ENCODE results near the gene PRAC2.

PRAC2 gene

DNA sequence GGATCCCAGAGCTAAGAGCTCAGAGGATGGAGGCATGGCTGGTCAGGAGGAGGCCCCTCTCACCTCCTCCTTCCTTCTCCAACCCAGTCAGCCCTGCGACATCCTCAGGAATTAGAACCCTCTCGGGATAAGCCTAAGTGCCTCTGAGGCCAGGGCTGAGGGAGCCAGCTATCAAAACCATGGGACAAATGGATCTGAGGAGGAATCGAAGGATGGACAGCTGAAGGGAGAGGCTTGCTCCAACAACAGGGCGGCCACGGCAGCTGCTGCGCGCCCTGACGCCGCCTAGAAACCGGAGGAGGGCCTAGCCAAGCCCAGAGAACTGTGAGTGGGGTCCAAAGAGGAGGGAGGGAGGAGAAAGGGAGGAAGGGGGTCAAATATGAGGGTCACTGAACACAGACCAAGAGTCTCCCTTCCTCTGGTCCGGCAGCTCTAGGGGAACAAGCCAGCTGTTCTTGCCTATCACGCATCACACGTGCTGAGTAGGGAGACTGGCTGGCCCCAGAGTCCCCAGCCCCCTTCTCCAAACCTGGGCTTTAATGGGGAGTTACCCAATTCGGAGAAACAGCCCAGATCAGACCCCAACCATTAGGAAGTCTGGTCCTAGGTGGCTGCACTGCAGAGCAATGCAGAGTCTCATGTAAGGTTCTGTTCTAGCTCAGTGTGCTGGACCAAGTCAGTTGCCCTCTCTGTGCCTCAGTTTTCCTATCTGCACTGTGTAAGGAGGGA is 11.5 kb downstream of the PRAC2 start:
- DNase-seq (ENCODE audit: low read depth): no peak

DNA sequence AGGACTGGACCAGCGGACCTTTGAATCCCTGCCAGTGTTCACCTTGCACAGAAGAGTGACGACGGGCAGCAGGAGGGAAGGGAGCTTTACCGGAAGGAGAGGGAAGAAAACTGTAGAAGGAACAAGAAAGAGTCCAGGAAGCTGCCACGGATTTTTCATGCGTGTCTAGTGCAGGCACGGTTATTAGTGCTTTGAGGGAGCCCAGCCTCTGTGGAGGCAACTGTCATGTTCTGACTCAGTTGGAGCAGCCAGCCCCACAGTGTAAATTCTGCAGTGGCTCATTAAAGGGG is 12.0 kb downstream of the PRAC2 start:
- no peak for DNase-seq (ENCODE audit: low read depth)

DNA sequence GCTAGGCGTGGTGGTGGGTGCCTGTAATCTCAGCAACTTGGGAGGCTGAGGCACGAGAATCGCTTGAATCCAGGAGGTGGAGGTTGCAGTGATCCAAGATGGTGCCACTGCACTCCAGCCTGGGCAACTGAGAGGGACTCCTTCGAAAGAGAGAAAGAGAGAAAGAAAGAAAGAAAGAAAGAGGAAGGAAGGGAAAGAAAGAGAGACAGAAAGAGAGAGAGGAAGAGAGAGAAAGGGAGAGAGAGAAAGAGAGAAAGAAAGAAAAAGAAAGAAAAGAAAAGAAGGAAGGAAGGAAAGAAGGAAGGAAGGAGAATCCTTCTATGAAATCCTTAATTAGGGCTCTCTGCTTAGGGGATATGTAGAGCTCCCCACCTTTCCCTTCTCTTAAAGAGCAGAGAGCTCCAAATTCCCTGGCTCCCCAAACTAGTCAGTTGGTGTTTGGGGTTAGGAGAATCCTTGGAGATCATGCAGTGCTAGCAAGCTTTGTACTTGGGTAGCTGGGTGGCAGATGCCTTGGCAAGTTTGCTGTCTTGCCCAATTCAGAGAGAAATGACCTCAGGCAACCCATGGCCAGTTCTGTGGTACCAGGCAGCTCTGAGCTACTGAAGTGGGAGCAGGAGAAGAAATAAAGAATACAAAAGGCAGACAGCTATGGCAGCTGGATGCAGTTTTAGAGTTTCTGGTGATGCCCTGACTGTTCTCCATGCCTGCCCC is 14.5 kb downstream of the PRAC2 start:
- no peak for DNase-seq (ENCODE audit: low read depth)

DNA sequence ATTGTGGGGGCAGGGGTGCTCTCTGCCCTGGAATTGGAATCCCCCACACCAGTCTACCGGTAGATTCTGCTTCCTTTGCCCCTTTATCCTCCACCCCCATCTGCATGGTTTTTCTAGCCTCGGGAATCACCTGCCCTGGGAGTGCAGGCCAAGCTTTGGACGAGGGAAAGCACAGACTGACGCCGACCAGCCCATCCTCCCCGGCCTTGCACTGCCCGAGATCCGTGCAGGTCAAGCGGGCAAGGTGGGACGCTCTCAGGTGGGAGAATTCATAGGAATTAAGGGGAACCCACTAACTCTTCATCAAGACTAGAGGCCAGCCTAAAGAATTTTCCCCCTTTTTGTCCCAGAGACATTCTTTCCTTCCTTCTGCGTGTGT is 15.4 kb downstream of the PRAC2 start:
- no peak for DNase-seq (ENCODE audit: low read depth)

DNA sequence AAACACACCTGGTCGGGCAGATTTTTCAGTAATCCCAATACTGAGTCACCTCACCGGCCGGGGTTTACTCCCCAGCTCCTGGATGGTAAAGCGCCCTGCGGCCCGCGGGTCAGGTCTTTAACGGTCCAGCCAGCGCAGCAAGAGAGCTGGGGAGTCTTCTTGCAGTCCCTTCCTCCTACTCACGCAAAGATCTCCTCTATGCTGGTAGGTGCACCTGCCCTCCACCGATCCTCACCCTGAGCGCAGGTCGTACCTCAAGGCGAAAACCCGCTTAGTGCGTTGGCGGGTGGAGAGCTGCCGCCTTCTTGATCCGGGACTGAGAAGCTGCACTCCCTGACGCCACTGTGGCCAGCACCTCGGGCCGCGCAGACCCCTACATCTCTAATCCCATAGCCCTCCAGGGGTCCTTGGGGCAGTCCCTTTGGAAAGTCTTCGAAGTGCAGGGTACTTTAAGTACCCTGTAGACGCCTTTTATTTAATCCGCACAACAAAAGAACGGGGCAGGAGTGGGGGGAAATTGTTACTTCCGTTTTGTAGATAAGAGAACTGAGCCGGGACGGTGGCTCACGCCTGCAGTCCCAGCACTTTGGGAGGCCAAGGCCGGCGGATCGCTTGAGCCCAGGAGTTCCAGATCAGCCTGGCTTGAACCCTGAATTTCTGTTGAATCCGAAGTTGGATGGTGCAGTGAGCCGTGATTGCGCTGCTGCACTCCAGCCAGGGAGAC is 16.0 kb downstream of the PRAC2 start:
- no peak for DNase-seq (ENCODE audit: low read depth)

DNA sequence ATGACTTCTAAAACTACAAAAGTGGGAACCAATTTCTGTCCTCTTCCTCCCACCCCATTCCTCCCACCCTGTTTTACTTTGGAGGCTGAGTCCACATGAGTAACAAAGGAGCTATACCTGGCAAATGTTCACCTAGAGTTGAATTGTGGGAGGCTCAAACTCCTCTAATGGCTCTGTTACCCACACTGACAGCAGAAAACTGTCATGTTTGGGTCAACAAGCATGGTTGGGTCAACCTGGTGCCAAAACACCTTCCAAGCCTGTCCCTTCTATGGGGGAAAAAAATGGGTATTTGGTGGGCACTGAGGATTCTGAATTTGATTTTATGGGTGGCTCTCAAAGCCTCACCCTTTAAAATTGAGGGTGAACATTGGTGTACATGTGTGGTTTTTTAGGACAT is 17.6 kb downstream of the PRAC2 start:
- DNase-seq (ENCODE audit: low read depth): no peak

DNA sequence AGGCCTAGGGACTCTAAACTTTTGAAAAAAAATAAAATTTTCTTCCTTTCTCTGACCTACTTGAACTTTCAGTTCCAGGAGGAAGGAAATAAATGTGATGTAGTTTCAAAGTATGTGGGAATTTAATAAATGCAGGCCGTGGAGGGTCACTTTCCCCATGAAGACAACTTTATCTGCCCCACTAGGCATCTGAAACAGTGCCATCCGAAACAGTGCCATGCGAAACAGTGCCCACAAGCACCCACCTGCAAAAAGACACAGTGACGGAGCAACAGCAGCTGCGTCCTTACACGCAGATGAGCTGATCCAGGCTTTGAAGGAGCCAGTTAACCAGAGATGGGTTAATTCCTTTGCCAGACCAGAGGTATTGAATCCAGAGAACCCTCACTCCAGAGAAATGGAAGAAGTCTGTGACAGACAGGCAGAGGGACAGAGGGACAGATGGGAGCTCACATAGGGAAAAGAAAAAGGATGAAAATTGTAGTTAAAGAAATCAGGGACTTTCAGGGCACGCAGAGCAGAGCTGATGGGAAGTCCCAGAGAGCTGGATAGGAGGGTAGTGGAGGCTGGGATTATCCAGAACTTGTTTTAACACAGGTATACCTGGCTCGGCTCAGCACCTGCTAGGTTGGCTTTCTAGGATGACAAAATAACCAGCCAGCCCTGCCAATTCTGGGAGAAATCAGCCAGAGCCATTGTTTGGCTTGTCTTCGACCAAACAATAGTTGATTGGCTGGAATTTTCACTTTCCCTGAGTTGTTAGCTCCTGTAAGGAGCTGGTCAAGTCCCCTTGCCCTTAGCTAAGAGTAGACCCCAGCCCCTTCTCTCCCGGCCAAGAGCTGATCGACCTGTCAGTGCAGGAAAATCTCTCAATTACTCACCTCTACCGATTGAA is 22.6 kb downstream of the PRAC2 start:
- DNase-seq (ENCODE audit: low read depth): no peak

DNA sequence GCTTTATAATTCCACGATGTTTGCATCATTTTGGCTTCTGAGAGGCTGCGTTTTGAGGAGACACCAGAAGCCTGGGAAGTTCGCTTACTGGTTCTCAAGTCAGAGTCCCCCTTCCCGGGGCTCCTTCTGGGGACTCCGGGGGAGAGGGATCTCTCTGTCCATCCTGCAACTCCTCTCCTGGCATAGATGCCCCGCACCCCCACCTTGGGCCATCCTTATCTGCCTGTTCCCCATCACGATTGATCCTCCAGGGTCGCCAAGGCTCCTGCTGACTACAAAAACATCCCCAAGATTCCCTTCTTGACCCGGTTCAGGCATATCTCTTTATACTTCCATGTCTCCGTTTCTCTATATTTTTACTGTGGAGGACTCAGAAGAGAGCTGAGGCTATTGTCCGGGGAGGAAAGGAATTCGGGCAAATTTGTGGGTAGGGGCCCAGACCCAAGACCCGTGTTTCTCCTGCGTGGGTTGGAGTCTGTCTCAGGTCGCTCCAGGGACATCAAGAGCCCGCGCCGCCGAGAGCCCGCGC is 24.0 kb downstream of the PRAC2 start:
- DNase-seq (ENCODE audit: low read depth): no peak

DNA sequence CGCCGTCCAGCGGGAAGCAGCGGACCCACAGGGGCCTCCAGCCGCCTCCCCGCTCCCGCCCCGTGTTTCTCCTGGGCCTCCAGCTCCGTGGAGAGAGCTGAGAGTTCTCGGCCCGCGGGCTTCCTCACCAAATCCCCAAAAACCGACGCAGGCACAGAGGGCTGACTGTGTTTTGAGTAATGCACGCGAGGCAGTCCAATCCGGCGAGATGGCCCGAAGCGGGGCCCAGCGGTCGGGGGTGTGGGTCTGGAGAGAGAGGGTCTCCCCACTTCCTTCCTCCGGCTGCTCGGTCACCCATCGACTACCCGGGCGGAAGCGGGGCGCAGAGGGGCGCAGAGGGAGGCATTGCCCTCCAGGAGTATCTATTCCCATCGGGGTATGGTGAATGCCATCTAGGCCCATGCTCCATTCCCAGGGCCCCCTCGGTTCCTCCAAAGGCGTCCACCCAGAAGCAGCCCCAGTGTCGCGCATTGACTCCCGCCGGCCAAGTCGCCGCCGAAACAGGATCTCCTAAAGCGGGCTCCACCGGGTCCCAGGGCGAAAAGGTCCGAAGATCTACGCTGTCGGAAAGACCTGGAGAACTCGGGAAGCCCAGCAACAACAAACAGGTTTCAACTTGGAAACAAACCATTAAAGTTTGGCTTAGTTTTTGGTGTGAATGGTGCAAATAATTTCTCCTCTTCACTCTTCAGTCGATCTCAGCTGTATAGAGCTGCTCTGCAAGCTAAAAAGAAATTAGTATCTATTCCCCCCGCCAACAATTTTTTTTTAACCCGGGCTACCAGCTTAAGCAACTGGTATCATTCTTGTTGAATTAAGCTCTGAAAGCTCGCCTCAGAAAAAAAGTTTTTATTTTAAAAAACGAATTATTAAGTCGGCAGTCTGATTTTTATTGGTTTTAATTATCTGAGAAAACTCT is 24.7 kb downstream of the PRAC2 start:
- DNase-seq (ENCODE audit: low read depth): no peak

DNA sequence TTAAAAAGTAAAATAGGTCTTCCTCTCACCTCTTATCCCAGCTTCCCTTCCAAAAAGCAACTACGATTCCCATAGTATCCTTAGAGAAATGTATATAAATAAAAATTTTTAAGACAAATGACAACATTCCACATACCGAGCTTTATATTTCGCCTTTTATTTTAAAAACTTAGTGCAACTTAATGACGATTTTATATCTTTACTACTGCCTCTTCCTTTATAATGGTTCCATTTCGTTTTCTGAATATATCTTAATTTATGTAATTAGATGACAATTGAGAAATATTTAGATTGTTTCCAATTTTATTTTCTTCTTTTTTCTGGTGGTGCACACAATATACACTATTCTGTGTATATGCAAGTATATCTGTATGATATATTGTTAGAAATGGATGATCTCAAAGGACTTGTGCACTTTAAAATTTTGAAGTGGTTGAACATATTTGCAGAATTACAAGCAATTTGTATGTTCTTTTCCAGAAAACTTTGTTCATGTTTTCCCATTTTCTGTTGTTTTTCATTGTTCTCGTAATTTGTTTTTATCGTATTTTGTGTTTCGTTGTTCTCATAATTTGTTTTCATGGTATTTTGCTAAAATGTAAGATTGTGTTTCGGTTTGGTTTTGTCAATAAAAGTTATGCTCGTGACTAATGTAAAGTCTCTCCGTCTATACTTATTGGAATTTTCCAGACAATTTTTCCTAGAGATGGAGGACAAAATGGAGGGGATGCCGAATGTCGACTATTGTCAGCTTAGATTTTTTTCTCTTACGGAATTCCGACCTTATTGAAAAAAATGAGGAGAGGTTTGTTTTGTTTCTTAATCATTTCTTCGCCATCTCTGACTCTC is 26.0 kb downstream of the PRAC2 start:
- DNase-seq (ENCODE audit: low read depth): no peak

DNA sequence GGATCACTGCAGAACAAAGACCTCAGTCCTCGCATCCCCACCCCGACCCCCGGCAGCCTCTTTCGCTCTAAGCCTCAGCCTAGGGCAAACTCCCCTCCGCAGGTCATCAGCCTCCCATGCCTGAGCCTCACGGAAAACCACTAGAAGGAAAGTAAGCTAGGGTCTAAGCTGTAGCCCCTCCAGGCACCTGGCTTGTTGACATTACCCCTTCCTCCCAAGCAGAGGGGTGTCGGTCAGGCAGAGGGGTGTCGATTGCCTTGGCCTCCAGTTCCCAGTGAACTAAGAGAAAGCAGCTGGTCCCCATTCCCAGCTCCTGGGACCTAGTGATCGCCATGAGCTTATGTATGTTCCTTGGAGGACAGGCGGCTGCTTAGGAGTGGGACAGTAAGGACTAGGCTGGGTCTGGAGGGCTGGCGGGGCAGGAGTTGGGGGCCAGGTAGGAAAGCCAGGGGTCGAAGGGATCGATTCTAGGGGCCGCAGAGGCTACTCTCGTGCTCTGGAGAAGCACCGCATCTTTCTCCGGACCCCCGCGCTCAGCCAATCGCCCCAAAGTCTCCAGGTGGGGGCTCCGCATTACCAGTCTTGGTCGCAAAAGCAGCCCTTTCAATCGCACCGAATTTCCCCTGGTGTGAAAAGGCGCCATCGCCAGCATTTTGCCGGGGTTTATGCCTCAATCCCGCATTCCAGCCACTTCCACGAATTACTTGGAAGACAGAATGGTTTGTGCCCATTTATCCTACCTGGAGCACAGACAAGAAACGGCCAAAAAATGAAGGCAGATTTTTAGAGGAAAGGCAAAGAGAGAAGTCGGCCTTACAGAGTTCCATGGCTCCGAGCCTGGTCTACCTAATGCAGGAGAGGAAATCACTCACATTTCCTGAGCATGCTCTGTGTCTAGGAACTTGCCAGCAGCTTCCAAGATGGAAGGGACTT is 26.9 kb downstream of the PRAC2 start:
- DNase-seq (ENCODE audit: low read depth): no peak

DNA sequence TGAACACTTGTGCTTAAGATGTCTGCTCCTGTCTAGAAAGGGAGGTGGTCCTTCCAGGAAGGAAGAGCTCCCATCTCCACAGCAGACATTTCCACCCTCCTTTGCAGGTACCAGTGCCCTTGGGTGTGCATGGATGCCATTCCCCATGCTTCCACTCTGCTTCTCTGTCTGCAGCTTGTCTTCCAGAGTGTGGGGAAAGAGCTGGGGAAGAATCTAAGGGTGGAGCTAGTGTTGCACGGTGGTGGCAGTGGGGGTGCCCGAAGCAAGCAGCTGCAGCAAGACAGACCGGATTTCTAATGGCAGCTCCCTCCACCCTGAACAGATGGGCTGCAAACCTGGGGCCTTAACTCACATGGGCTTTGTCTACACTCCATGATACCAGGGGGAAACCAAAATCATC is 28.2 kb downstream of the PRAC2 start:
- no peak for DNase-seq (ENCODE audit: low read depth)

DNA sequence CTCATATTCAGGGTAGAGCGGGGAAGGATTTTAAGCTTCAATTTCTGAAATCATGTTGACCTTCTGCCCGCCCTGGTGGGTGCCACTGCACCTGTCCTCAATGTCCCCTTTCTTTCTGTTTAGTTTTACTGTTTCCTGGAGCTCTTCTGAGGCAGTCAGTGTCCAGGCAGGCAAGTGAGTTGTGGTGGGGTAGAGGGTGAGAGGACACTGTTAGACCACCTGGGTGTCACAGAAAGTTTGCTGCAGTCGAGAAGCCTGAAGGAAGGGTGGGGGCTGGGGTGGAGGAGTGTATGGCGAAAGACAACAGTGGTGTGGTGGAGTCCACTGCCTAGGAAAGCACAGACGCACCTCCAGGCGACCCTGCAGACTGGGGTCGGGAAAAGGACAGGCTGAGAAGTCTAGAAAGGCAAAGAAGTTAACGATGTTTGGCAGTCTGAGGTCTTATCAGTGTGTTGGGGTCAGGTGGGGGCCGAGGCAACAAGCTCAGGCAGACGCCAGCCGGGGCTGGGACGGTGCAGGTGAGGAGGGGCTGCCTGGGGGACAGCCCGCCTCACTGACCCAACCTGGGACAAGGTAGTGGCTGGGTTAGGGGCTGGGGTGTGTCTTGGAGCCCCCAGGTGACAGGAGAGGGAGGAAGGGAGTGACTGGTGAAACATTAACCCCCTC is 28.9 kb downstream of the PRAC2 start:
- DNase-seq (ENCODE audit: low read depth): no peak

DNA sequence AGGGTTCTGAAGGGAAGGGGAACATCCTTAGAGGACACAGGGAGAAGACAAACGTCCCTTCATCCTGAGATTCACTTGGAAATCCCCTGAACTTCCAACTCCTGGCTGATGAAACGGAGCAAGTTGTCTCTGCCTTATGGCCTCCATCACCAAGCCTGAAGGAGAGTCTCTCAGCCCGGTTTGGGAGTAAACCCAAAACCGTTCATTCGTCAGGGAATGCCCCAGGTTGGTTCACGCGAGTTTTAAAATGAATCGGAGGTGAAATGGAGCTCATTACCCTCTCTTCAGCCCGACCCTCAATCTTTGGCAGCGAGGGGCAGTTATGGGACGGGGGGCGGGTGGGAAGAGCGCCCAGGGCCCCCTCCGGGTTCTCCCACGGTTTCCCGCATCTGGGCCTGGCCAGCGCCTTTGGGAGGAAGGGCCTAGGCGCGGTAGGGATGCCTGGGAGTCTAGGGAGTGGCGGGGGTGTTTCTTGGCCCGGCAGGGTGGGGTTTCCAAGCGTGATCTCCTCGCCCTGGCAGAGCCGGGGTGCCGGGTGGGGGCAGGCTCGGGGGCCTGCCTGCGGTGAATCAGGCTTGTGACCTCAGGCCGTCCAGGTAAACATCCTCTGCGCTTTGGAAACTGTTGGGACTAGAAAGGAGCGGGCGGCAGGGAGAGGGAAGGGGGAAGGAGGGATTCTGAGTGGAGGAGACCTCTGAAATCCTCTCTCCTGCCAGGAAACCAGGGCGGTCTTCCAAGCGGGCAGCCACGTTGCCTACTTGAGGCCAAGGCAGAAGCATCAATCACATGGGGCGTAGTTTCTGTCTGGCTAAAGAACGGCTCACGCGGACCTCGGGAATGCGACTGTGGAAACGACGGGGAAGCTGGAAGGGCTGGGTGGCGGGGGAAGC is 29.7 kb downstream of the PRAC2 start:
- no peak for DNase-seq (ENCODE audit: low read depth)

DNA sequence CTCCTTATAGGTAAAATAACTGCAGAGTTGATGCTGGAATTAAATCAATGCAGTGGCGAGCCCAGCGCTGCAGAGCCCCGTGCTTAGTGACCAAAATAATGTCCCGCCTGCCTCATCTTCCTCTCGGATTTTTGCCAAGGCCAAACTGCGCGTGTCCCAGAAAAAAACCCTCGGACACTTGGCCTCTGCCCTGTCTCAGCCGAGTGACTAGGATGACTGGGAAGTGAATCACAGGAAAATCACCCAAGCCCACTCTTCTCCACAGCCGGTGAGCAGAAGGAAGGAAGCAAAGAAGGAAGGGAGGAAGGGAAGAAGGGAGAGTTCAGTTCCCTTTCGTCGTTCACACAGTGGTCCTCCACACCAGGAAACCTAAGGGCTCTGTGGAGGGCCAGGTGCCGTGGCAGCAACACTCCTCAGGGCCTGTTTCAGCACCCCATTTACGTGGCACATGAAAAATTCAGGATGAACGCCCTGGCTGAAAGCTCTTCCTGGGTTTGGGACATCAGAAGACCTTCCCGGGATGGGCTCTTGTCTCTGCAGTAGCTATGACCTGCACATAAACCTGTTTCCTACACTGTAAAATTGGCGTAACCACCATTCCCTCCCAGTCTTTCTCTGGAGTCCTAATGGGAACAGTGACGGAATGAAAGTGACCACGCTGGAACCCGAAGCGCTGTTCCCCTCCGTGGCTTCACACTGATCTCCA is 31.0 kb downstream of the PRAC2 start:
- no peak for DNase-seq (ENCODE audit: low read depth)

DNA sequence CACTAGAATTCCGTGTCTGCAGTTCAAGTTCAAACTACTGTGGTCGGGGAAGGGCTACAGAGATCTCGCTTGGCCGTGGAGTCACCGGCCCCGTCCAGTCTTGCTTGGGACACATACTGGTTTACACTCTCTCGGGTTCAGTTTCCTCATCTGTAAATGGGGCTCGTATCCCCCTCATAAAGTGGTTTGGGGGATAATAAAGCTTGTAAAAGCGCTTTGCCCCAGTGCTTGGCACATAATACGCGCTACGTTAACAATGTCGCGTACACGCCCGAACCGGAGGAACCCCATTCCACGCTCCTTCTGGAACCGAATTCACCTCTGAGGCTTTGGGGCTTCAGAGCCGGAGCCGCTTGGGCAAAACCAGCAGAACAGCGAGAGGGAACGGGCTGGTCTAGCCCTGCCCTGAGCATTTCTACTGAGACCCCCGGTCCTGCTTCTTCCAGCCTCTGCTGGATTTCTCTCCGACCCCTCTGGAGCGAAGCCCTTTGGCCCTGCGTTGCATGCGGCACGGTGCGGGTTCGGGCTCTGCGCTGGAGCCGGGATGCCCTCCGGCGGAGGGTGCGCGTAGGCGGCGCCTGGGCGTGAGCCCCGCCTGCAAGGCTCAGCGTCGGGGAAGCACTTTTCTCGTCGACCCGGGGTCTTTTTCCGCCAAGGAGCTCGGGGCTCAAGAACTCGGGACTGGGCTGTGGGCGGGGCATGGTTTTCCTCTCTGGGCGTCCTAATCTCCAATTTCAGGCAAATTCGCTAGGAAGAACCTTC is 31.7 kb downstream of the PRAC2 start:
- DNase-seq (ENCODE audit: low read depth): no peak

All from HS-27A (cell line).